Liver (tissue), 9 donors: ENCODE results near the gene HLCS. TPM values are rescaled to one million over a fixed set of nuclear protein-coding genes. Genes with fewer than 3 reads are reported as not detected.

Experiments
- DNase-seq: peaks from one replicate; pipeline ENCODE4 v3.0.0-alpha.2; 2017; ENCODE audit warnings: low spot score
- H3K27ac ChIP-seq, 2 donors: one replicate each; pipeline ENCODE4 v1.7.0; 2013; ENCODE audit warnings: inconsistent platforms in 2 of 2, low read length in 2 of 2, control low read depth in 1 of 2, low read depth in 1 of 2, mild to moderate bottlenecking in 1 of 2
- H3K27me3 ChIP-seq, 4 donors: one replicate each; pipeline versions ENCODE4 v1.6.1 to v1.7.0; 2013; ENCODE audit warnings: low read length in 3 of 4, inconsistent platforms in 1 of 4, mild to moderate bottlenecking in 1 of 4, moderate library complexity in 1 of 4; ENCODE audit not compliant: control insufficient read depth in 4 of 4, insufficient read depth in 4 of 4
- H3K36me3 ChIP-seq, 4 donors: one replicate each; pipeline versions ENCODE4 v1.6.1 to v1.7.0; 2013; ENCODE audit warnings: low read length in 3 of 4, mild to moderate bottlenecking in 3 of 4, low read depth in 1 of 4, moderate library complexity in 1 of 4; ENCODE audit not compliant: control insufficient read depth in 4 of 4, insufficient read depth in 3 of 4
- H3K4me1 ChIP-seq, 4 donors: one replicate each; pipeline versions ENCODE4 v1.6.1 to v1.7.0; 2013; ENCODE audit warnings: low read length in 3 of 4, mild to moderate bottlenecking in 3 of 4, moderate library complexity in 1 of 4; ENCODE audit not compliant: control insufficient read depth in 4 of 4, insufficient read depth in 4 of 4
- H3K4me3 ChIP-seq, 3 donors: one replicate each; pipeline versions ENCODE4 v1.6.1 to v1.7.0; 2013; ENCODE audit warnings: low read length in 3 of 3, control low read depth in 1 of 3, low read depth in 1 of 3, mild to moderate bottlenecking in 1 of 3
- H3K9ac ChIP-seq, 2 donors: one replicate each; pipeline ENCODE4 v1.7.0; 2013; ENCODE audit warnings: low read length in 2 of 2, mild to moderate bottlenecking in 2 of 2, moderate library complexity in 2 of 2, control low read depth in 1 of 2, low read depth in 1 of 2
- H3K9me3 ChIP-seq, 4 donors: one replicate each; pipeline versions ENCODE4 v1.6.1 to v1.7.0; 2013; ENCODE audit warnings: low read length in 3 of 4; ENCODE audit not compliant: control insufficient read depth in 4 of 4
- EGR1 ChIP-seq, 2 donors: IDR thresholded peaks; 2 replicates each; pipeline ENCODE4 v1.6.1; 2016 to 2018; ENCODE audit warnings: antibody characterized with exemption in 2 of 2, low read depth in 2 of 2
- FOXA1 ChIP-seq: IDR thresholded peaks from 2 replicates; pipeline ENCODE4 v1.6.1; 2016; ENCODE audit warnings: antibody characterized with exemption
- FOXA2 ChIP-seq: IDR thresholded peaks from 2 replicates; pipeline ENCODE4 v1.6.1; 2016; ENCODE audit warnings: antibody characterized with exemption
- GABPA ChIP-seq, 2 donors: IDR thresholded peaks in 1 of 2; conservative IDR thresholded peaks in 1 of 2; 2 replicates each; pipeline ENCODE4 v1.6.1; 2016; ENCODE audit warnings: antibody characterized with exemption in 2 of 2, mild to moderate bottlenecking in 1 of 2, moderate library complexity in 1 of 2
- HNF4A ChIP-seq, 2 donors: conservative IDR thresholded peaks; 2 replicates each; pipeline ENCODE4 v1.6.1; 2016; ENCODE audit warnings: antibody characterized with exemption in 2 of 2, mild to moderate bottlenecking in 2 of 2
- HNF4G ChIP-seq: IDR thresholded peaks from 2 replicates; pipeline ENCODE4 v1.6.1; 2016; ENCODE audit warnings: antibody characterized with exemption
- JUND ChIP-seq, 2 donors: IDR thresholded peaks; 2 replicates each; pipeline ENCODE4 v1.6.1; 2016; ENCODE audit warnings: antibody characterized with exemption in 2 of 2
- NR2F2 ChIP-seq: IDR thresholded peaks from 2 replicates; pipeline ENCODE4 v1.6.1; 2016; ENCODE audit warnings: antibody characterized with exemption
- RAD21 ChIP-seq, 2 donors: IDR thresholded peaks; 2 replicates each; pipeline ENCODE4 v1.6.1; 2016; ENCODE audit warnings: antibody characterized with exemption in 2 of 2, mild to moderate bottlenecking in 2 of 2
- RXRA ChIP-seq, 2 donors: IDR thresholded peaks; 2 replicates each; pipeline ENCODE4 v1.6.1; 2017 to 2018; ENCODE audit warnings: antibody characterized with exemption in 2 of 2, mild to moderate bottlenecking in 1 of 2
- SP1 ChIP-seq: IDR thresholded peaks from 2 replicates; pipeline ENCODE4 v1.6.1; 2018; ENCODE audit warnings: antibody characterized with exemption, mild to moderate bottlenecking
- TAF1 ChIP-seq: conservative IDR thresholded peaks from 2 replicates; pipeline ENCODE4 v1.6.1; 2016; ENCODE audit warnings: antibody characterized with exemption, mild to moderate bottlenecking
- YY1 ChIP-seq: IDR thresholded peaks from 2 replicates; pipeline ENCODE4 v1.6.1; 2016; ENCODE audit warnings: antibody characterized with exemption, mild to moderate bottlenecking
- WGBS: extraction: QIAGEN DNeasy Blood & Tissue Kit; methylation state at CpG from one replicate; pipeline ENCODE4 v1.1.7; 2013; 5-methylcytosine and 5-hydroxymethylcytosine counted together
- polyA plus RNA-seq, 2 donors: library from polyadenylated mRNA; stranded (reverse) in 1 of 2; unstranded in 1 of 2; fragments of 200-250 nt in 1 of 2; fragments of >200 nt in 1 of 2; fragmentation: Nextera tagmentation in 1 of 2; extraction: Ambion mirVana in 1 of 2; gene quantifications; one replicate each; pipeline versions ENCODE4 v1.2.1 to v1.2.3, GENCODE V29; 2013 to 2015
- total RNA-seq, 2 donors: library from RNA; depleted of rRNA; stranded (reverse); fragments of >200 nt; gene quantifications; one replicate each; pipeline ENCODE4 v1.2.3, GENCODE V29; 2014
- TF ChIP-seq, protein P1 (sequence below): fragments of 150-350 bp; IDR thresholded peaks from 2 replicates; pipeline ENCODE4 v1.5.1; 2017; ENCODE audit warnings: improper control_type of control experiment, low read depth, low read length; ENCODE audit not compliant: missing input control
- TF ChIP-seq, protein P2 (sequence below): IDR thresholded peaks from 2 replicates; pipeline ENCODE4 v1.6.1; 2016; ENCODE audit warnings: antibody characterized with exemption, mild to moderate bottlenecking
- TF ChIP-seq, protein P3 (sequence below): IDR thresholded peaks from 2 replicates; pipeline ENCODE4 v1.6.1; 2016; ENCODE audit warnings: antibody characterized with exemption
- TF ChIP-seq, protein P4 (sequence below): IDR thresholded peaks from 2 replicates; pipeline ENCODE4 v1.6.1; 2016; ENCODE audit warnings: antibody characterized with exemption
- TF ChIP-seq, protein P5 (sequence below): IDR thresholded peaks from 2 replicates; pipeline ENCODE4 v1.6.1; 2016; ENCODE audit warnings: antibody characterized with exemption
- donor health status: healthy.
- donor health status: healthy.
- donor health status: healthy.
- donor health status: healthy.
- donor health status: healthy.

The HLCS gene
- total and polyA plus RNA-seq, 4 donors, result 6.6 to 22.5 (median 8.3) TPM

DNA sequence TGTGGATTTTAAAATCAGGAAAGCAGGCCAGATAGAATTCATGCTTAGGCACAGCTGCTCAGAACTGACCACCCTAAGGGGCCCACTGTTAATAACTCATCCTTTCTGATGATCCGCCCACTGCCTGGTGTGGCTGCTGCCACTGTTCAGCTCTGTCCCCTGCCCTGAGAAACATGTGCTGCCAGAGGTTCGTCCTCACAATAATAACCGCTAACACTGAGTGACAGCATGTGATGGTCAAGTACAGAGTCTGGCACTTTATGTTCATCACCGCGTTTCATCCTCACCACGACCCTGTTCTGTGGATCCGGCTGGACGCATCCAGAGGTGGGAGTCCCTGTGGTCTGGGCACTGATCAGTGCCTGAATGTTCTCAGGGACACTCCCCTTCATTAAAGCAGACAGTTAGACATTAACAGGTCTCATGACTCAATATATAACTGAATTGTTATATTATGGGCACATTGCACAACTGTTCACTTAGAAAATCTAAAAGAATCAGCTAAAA, 159.0 kb downstream of the HLCS start:
- H3K9me3 ChIP-seq, result no peaks in the 10 kb centered on the region
- TF ChIP-seq HNF4A (conservative IDR thresholded peaks at IDR 0.05), result no peak
- TF ChIP-seq HNF4G, result no peak
- TF ChIP-seq, protein P1, sequence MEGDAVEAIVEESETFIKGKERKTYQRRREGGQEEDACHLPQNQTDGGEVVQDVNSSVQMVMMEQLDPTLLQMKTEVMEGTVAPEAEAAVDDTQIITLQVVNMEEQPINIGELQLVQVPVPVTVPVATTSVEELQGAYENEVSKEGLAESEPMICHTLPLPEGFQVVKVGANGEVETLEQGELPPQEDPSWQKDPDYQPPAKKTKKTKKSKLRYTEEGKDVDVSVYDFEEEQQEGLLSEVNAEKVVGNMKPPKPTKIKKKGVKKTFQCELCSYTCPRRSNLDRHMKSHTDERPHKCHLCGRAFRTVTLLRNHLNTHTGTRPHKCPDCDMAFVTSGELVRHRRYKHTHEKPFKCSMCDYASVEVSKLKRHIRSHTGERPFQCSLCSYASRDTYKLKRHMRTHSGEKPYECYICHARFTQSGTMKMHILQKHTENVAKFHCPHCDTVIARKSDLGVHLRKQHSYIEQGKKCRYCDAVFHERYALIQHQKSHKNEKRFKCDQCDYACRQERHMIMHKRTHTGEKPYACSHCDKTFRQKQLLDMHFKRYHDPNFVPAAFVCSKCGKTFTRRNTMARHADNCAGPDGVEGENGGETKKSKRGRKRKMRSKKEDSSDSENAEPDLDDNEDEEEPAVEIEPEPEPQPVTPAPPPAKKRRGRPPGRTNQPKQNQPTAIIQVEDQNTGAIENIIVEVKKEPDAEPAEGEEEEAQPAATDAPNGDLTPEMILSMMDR, result no peak
- no peak for TF ChIP-seq SP1
- TF ChIP-seq FOXA2, result no peak
- TF ChIP-seq YY1, result no peak
- no peak for TF ChIP-seq RAD21 (IDR thresholded peaks at IDR 0.05)
- no peak for TF ChIP-seq TAF1
- TF ChIP-seq, protein P2, sequence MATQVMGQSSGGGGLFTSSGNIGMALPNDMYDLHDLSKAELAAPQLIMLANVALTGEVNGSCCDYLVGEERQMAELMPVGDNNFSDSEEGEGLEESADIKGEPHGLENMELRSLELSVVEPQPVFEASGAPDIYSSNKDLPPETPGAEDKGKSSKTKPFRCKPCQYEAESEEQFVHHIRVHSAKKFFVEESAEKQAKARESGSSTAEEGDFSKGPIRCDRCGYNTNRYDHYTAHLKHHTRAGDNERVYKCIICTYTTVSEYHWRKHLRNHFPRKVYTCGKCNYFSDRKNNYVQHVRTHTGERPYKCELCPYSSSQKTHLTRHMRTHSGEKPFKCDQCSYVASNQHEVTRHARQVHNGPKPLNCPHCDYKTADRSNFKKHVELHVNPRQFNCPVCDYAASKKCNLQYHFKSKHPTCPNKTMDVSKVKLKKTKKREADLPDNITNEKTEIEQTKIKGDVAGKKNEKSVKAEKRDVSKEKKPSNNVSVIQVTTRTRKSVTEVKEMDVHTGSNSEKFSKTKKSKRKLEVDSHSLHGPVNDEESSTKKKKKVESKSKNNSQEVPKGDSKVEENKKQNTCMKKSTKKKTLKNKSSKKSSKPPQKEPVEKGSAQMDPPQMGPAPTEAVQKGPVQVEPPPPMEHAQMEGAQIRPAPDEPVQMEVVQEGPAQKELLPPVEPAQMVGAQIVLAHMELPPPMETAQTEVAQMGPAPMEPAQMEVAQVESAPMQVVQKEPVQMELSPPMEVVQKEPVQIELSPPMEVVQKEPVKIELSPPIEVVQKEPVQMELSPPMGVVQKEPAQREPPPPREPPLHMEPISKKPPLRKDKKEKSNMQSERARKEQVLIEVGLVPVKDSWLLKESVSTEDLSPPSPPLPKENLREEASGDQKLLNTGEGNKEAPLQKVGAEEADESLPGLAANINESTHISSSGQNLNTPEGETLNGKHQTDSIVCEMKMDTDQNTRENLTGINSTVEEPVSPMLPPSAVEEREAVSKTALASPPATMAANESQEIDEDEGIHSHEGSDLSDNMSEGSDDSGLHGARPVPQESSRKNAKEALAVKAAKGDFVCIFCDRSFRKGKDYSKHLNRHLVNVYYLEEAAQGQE, result no peak
- TF ChIP-seq FOXA1, result no peak
- TF ChIP-seq JUND (IDR thresholded peaks at IDR 0.05), result no peak
- no peak for TF ChIP-seq EGR1 (IDR thresholded peaks at IDR 0.05; ENCODE audit: low read depth in 2 of 2)
- TF ChIP-seq, protein P3, sequence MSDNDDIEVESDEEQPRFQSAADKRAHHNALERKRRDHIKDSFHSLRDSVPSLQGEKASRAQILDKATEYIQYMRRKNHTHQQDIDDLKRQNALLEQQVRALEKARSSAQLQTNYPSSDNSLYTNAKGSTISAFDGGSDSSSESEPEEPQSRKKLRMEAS, result no peak
- TF ChIP-seq RXRA (IDR thresholded peaks at IDR 0.05), result no peak
- TF ChIP-seq, protein P4, sequence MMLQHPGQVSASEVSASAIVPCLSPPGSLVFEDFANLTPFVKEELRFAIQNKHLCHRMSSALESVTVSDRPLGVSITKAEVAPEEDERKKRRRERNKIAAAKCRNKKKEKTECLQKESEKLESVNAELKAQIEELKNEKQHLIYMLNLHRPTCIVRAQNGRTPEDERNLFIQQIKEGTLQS, result no peak
- TF ChIP-seq GABPA (IDR thresholded peaks at IDR 0.05 in 1 of 2, conservative IDR thresholded peaks at IDR 0.05 in 1 of 2), result no peak
- TF ChIP-seq, protein P5, sequence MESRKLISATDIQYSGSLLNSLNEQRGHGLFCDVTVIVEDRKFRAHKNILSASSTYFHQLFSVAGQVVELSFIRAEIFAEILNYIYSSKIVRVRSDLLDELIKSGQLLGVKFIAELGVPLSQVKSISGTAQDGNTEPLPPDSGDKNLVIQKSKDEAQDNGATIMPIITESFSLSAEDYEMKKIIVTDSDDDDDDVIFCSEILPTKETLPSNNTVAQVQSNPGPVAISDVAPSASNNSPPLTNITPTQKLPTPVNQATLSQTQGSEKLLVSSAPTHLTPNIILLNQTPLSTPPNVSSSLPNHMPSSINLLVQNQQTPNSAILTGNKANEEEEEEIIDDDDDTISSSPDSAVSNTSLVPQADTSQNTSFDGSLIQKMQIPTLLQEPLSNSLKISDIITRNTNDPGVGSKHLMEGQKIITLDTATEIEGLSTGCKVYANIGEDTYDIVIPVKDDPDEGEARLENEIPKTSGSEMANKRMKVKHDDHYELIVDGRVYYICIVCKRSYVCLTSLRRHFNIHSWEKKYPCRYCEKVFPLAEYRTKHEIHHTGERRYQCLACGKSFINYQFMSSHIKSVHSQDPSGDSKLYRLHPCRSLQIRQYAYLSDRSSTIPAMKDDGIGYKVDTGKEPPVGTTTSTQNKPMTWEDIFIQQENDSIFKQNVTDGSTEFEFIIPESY, result no peak
- no peak for TF ChIP-seq NR2F2
- 91% methylated on average over 8 of the region's 8 CpGs for WGBS
- H3K4me3 ChIP-seq, result no peak overlapping the region
- H3K36me3 ChIP-seq, result no peaks in the 10 kb centered on the region
- H3K27me3 ChIP-seq, result no peaks in the 10 kb centered on the region
- DNase-seq, result no peak
- H3K4me1 ChIP-seq, result no peaks in the 10 kb centered on the region
- H3K27ac ChIP-seq, result no peak overlapping the region
- no peak overlapping the region for H3K9ac ChIP-seq
